ENCODE data around the gene RAD23A.

RAD23A gene

DNA sequence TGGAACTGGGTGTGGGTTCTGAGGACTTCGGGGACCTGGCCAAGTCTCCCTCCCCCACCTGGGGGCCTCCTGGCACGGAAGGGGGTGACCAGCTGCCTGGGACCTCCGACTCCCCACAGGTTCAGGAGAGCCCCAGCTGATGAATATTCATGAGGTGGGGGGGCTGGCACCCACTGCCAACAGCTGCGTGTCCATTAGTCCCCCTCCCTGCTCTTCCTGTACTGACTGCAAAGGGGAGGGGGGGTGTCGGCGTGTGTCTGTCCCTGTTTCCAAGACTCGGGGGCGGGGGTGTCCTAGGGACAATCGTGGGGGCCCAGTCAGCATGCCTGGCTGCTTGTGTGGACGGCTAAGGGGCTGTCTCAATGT is 39.0 kb downstream of the RAD23A start:
- no peak for DNase-seq (ENCODE audit: low read depth in 2 of 2)

DNA sequence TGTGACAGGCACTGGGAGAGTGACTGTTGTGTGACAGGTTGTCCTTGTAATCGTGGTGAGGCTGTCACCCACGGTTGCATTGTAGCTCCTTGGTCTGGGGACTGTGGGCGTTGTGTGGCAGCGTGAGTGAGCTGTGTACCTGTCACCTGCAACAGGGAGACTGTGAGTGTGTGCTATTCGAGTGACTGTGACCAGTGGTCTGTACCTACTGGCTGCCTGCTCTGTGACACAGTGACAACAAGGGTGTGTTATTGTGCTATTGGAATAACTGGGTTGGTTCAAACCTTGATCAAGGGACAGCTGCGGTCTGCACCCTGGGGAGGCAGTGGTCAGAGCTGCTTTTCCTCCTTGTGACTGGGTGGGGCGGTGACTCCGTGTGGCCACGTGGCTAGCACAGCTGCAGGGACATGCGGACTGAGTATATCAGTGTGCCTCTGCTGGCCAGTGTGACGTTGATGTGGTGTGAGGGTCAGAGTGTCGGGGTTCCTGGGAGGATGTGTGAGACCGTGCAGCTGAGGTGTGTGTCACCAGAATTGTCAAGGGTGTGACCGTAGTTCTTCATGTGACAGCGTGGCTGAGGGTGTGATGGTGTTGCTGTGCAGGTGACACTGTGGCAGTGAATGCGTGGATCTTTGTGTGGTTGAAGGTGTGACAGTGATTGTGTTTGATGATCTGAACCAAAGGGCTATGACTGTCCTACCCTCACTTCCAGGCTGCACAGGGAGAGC is 39.6 kb downstream of the RAD23A start:
- DNase-seq (ENCODE audit: low read depth in 2 of 2) = no peak

DNA sequence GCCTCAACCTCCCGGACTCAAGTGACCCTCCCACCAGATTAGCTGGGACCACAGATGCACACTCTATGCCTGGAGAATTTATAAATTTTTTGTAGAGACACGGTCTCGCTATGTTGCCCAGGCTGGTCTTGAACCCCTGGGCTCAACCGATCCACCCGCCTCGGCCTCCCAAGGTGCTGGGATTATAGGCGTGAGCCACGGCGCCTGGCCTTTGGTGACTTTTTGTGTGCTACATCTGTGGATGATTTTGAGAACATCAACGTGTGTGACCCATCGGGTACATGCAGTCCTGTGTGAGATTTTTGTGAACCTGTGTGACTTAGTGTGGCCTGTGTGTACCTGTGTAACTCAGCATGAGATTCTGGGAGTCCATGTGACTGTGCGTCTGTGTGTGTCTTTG is 41.1 kb downstream of the RAD23A start:
- no peak for DNase-seq (ENCODE audit: low read depth in 2 of 2)

DNA sequence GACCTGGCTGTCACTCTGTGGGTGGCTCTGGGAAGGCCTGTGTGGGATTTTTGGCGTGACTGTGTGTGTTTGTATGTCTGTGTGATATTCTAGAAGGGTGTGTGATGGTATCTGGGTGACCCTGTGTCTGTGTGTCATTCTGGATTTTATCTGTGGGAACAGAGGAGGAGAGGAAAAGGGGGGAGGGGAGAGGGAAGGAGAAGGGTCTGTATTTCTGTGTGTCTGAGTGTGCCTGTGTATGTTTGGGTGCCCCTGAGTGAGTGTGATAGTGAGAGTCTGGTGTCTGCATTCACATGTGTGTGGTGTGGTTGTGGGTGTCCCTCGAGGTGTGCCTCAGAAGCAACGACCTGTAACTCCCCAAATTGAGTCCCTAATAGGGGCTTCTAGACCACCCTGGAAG is 41.5 kb downstream of the RAD23A start:
- DNase-seq (ENCODE audit: low read depth in 2 of 2) = no peak

DNA sequence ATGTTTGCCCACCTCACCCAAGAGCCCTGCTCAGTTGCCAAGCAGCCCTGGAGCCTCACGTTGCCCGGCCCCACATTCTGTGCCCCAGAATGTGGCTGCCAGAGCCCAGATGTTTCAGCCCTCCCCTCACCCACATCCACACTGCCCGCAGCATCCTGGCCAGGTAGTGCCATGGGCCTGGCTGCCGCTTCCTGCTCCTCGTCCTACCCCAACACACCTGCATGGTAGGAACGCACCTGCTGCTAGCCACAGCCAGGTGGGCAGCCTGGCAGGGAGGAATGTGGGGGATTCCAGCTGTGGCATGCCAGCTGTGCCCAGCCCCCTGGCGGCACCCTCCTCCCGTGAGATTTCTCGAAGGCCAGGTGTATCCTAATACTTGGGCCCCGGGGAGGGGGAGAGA is 42.1 kb downstream of the RAD23A start:
- DNase-seq (ENCODE audit: low read depth in 2 of 2) = no peak

DNA sequence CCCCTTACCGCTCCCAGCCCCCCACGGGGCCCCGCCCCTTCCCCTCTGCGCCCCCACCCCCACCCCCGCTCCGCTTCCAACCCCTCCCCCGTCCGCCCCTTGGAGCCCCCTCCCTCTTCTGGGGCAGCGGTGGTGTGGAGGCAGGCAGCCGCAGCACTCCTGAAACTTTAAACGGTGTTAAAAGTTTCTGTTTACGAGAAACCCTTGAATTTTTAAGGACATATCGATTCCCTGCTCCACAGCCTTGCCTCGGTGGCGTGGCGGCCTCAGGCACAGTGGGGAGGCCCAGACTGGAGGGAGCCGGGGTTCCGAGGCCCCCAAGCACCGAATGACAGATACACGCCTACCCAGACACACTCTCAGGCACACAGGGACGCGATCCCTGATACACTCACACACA is 44.8 kb downstream of the RAD23A start:
- DNase-seq (ENCODE audit: low read depth in 2 of 2) = no peak

DNA sequence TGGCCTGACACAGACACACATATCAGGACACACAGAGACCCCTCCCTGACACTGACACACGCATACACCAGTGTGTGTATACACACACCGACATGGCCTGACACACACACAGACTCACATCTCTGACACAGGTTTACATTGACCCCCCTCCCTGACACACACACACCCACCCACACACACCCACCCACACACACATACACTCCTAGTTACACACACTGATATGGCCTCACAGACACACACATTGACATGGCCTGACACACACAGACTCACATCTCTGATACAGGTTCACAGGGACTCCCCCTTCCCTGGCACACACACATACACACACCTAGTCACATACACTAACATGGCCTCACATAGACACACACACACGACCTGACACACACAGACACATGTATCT is 45.2 kb downstream of the RAD23A start:
- no peak for DNase-seq (ENCODE audit: low read depth in 2 of 2)

DNA sequence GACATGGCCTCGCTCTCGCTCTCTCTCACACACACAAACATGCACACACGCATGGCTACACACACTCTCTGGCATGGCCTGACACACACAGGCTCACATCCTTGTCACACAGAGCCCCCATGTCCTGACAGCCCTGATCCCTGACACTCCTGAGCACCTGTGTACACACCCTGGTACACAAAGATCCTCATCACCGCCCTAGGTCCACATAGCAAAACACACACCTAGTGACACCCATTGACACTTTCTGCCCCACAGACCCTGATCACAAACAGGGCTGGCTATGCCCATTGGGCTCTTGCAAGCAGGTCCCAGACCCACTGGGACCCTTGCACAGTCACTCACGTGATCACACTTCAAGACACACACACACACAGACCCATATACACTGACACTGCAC is 45.6 kb downstream of the RAD23A start:
- DNase-seq (ENCODE audit: low read depth in 2 of 2) = no peak

DNA sequence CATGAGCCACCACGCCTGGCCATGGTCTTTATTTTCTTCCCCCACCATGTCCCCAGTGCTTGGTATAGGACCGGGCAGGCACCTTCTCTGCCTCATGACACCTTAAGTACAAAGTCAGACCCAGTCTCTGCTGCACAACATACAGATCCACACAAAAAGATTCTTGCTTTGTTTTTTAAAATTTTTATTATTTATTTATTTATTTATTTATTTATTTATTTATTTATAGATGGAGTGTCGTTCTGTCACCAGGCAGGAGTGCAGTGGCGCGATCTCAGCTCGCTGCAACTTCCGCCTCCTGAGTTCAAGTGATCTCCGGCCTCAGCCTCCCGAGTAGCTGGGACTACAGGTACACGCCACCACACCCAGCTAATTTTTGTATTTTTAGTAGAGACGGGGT is 47.1 kb downstream of the RAD23A start:
- no peak for DNase-seq (ENCODE audit: low read depth in 2 of 2)

DNA sequence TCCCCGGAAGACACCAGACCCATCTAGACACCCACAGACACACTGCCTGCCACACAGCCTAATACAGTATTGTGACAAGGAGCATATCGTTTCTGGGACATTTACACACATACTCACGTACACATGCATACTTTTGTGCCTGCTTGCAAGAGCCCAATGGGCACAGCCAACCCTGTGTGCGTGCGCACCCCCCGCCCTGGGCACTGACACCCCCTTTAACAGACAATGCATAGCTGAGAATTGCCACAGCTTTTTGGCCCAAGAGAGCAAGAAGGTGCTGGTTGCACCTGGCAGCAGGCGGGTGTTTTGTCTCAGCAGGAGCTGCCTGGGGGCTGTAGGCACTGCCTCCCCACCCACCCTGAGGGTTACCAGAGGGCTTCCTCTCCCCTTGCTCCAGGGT is 47.9 kb downstream of the RAD23A start:
- DNase-seq (ENCODE audit: low read depth in 2 of 2) = no peak

DNA sequence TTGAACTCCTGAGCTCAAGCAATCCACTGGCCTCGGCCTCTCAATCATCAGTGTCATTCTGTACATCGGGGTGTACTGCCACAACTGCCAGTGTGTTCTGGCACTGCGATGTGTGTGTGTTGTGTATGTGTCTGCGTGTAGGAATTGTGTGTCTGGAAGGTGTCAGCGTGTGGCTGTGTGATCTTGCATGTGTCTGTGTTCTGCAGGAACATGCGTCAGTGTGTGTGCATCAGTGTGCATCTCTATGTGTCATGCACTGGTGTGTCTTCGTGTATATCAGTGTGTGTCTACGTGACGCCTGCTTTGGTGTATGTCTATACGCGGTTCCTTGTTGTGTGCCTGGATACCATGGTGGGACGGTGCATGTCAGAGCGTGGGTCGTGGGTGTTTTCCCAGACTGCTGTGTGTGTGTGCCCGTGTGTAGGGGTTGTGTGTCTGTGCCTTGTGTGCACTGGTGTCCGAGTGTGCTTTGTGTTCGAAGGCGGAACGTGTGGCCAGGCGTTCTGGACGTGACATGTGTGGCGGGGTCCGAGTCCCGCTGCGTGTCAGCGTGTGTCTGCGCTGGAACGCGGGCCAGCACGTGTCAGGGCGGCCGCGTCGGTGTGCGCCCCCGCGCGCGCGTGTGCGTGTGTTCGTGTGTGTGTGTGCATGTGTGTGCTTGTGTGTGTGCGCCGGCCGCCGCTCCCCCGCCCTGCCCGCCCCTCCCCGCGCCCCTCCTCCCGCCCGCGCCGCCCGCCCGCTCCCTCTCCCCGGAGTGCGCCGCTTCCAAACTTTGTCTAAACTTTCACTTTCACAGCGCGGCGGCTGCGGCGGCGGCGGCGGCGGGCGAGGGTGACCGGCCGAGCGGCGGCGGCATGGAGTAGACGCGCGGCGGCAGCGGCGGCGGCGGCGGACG is 49.3 kb downstream of the RAD23A start, which contains the start of gene NFIX:
Gene NFIX (plus strand): TSS at position 775 of the 895 bp plus-strand sequence. CDS start 363 bp downstream, outside the sequence.
- peak; percentile 25 to 29 for DNase-seq (ENCODE audit: low read depth in 2 of 2)

DNA sequence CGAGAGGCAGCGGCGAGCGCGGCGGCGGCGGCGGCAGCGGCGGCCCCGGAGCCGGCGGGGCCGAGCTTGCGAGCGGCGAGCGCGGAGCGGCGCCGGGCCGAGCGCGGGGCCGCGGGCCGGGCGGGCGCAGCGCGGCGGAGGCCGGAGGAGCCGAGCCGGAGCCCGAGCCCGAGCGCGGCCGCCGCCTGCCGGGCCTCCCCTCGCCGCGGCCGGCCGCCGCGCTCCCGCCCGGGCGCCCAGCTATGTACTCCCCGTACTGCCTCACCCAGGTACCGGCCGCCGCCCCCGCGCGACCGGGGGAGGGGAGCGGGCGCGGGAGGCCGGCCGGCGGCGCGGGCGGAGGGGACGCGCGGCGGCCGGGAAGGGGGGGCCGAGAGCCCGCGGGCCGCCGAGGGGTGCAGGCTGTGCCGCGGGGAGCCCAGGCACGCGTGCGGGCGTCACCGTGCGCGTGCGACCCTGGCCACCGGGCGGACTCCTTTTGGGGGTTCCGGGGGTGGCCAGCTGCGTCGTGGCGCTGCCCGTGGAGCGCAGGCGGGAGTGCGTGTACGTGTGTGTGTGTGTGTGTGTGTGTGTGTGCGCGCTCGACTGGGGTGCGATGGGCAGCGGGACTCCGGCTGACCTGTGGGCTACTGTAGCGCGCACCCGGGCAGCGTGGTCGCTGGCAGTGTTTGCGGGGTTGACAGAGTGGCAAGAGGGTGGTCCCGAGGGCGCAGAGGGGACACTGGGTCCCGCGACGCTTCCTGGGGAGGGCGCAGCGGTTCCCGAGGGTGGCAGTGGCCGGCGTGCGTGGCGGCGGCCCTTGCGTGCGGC is 50.1 kb downstream of the RAD23A start:
- no peak for DNase-seq (ENCODE audit: low read depth in 2 of 2)

DNA sequence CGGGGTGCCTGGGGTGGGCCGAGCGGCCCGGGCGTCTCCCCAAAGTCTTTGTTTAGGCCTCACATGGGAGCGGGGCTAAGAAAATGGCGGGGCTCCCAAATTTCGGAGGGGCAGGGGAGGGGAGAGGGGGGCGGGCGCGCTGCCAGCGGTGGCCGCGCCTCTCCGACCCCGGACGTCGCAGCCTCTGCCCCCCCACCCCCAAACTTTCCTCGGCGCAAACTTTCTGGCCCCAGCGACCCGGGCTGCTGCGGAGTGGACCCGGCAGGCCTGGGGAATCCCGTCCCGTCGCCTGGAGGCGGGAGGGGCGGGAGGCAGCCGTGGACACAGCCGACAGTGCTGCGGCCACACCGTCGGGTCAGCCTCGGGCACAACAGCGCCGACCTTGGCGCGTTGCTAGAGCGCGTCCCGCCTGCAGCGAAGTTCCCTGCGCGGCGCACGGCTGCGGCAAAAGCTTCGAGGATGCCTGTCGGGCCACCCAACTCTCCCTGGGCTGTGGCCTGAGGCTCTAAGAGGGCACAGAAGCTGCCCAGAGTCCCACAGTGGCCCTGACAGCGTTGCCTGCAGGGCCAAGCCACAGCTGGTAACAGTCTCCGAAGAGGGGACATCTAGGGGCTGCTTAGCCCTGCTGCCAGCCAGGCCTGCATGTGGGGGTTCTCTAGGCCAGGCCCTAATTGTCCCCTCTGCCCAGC is 50.9 kb downstream of the RAD23A start:
- no peak for DNase-seq (ENCODE audit: low read depth in 2 of 2)

DNA sequence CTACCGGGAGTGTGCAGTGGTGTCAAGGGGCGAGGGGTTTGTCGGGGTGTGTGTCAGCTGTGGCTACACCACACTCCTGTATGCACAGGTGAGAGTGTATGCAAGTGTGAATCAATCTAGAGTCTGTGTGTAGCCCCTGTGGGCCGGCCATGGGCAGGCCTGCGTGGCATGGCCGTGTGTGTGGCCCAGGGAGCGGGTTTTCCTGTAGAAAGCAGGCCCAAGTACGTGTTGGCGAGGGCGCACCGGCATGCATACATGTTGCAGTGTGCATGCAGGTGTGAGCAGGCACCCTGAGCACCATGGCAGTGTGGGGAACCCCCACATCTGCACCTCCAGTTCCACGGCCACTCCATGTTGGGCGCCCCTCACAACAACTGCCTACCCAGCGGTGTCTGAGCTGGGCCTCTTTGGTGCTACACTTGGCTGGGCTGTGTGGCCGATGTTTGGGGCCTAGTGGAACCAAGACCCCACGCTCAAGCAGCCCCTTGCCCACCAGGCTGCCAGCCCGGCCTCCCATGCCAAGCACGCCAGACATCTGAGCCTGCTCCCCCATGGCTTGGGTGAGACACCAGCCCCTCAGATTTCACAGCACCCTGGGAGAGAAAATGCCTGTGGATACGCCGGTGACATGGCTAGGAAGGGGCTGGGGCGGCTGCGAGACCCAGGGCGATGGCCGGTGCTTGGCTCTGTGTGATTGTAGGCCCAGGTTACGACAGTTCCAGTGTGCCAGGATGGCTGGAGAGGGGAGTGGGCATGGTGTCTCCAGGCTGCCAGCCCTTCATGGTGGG is 51.7 kb downstream of the RAD23A start:
- DNase-seq (ENCODE audit: low read depth in 2 of 2) = no peak

DNA sequence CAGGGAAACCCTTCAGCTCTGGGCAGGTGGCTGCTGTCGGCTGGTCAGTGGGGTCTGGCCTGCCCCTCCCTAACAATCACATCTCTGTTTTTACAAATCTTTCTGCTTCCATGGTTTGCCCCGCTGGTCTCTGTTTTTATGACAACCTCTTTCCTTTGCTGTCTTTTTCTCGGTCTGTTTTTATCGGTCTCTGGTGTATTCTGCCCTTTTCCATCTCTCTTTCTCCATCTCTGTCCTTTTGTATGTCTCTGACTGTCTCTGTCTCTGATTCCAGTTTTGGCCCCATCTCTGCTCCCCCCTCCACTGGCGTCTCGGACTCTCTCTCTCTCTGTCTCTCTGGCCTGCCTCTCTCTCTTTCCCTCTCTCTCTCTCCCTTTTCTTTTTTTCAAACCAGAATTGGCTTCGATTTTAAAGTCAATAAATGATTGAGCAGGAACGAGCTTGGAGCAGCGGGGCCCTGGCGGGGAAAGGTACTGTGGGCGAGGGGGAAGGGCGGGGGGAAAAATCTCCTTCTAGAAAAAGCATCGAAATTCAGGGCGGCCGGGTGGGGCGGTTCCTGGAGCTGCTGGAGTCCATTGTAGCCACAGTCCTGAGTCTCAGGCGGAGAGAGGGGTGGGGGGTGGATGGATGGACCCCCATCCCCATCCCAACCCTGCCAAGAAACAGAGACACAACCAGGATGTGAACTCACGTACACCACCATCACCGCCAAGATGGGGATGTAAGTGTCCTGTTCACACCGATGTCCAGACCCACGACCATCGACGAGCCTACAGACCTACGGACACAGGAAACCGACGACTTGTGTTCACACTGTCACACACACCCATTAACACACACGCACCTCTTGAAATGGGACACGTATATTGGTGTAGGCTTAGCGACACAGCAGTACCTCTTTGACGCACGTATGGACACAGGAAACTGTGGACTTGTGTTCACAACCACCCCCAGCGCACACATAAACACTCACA is 52.6 kb downstream of the RAD23A start:
- no peak for DNase-seq (ENCODE audit: low read depth in 2 of 2)

DNA sequence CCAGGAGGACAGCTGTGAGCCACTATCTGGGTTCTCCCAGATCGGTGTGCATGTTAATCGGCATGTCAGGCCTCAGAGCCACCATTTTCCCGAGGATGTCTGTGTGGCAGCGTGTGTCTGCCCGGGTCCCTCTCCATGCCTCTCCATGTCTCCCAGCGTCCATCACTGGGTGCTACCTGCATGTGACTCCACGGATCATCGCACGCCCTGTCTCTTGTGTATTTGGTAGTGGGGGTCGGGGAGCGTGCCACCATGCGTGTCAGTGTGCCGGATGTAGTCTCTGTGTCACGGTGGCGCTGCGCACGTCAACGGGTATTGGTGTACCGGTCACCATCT is 55.5 kb downstream of the RAD23A start:
- DNase-seq (ENCODE audit: low read depth in 2 of 2) = no peak

DNA sequence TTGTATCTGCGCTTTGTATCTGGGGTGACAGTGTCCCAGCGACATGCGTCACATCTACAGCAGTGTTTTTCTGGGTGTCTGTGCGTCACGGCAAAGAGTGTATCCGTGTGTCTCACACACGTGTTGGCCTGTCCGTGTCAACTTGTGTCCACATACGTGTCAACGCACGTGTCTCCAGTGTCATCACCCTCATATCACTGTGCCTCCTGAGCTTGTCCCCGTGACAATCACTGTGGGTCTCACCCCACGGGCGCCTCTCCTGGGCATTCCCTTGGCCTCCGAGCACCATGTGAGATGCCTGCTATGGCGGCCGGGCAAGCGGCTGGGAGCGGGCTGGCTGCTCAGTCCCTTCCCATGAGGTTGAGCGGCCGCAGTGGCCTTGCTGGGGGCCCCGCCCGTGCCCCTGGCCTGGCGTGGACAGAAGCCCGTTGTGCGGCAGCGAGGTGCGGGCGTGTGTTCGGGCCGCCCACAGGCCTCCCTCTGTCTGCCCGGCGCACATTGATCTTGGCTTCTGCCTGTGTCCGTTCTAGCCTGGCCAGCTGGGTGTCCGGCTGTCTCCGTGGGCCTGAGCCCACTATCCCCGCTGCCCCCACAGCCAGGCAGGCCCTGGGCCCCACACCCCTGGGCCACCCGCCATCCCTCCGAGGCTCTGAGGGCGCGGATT is 56.0 kb downstream of the RAD23A start:
- no peak for DNase-seq (ENCODE audit: low read depth in 2 of 2)

DNA sequence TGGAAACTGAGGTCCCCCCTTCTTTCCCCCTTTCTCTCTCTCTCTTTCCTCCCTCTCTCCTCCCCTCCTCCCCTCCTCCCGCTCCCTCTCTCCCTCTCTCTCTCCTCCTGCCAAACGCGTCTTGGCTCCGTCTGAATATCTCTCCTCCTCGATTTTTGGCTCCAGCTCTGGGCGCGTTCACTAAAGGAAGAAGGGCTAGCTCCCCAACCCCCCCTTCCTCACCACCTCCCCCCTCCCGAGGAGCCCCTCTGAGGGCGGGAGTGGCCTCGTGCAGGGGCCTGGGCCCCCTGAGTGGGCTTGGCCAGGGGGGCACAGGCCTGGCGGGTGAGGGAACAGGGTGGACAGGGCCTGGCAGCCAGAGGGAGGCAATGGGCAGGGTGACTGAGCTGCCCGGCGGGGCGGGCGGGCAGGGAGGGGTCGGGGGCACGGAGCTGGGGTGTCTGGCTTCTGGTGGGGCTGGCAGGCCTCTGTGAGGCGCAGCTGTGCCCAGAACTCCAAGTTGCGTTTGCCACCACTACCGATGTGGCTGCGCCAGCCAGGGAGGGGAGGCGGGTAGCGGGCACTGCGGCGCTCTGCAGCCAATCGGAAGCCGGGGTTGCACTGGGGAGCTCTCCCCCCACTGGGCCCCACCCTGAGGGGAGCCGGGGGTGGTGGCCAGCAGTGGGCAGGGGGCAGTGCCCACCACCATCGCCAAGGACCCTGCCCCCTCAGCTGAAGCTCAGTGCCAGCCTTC is 56.7 kb downstream of the RAD23A start:
- DNase-seq (ENCODE audit: low read depth in 2 of 2) = no peak

DNA sequence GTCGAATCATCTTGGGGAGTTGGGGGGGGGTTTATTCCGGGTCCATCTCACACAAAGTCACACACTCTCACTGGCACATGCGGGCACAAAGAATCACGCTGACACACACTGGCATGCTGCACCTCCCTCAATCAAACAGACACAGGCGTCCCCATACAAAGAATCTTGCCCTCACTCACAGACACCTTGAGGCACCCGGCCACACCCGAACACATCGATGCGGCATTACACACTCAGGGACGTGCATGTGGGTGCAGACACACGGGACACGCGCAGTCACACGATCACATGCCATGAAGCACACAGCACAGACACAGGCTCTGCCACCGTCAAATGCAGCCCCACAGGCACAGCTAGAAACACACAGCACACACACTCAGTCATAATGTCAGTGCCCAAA is 57.4 kb downstream of the RAD23A start:
- DNase-seq (ENCODE audit: low read depth in 2 of 2) = no peak

Measured in fibroblast of skin of left biceps (primary cell).